CD4-positive, alpha-beta T cell treated with Interleukin-6 for 4 hours (primary cell): ENCODE data around the gene CTH.
"Not testable (repeated sequence)": the region's sequence is repeated elsewhere in the genome, so short reads cannot be mapped to it uniquely, and the experiment has no call there.

ENCODE experiments used
- DNase-seq: peaks from one replicate; pipeline ENCODE4 v3.0.0-alpha.2; 2020; ENCODE audit warnings: mixed read lengths

Gene CTH

DNA sequence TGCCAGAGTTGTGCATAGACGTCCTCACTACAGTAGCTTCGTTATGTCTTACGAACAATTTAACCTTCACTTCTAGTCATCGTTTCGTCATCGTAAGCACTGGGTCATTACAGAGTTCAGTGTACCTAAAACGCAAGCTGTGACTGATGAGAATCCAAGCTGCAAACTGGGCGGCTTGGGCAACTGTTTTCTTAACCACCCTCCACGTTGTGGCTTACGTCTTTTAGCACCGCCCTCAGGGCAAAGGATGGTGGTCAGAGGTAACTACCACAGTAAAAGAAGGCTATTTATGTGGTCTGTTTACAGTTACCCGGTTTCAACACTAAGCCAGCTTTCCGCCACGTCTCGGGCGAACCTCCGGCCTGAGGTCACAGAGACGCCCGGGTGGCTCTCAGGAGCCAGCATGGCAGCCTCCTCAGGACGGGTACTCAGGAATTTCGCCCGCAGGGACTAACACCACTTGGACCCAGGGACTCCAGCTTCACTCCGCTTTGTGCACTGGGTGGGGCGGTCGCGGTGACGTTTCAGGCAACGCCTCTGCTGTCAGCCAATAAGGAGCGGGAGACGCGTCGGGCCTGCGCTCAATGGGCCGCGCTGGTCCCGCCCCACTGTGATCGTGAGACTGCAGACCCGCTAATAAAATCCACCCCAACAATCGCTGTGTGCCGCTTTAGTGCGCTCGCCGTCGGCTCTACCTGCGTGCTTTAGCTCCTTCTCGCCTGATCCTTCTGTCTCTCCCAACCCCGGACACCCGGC lies at the start of gene CTH:
CTH (plus strand) TSS at position 665 of the 756 bp plus-strand sequence. CDS start 148 bp downstream, outside the sequence.
- DNase-seq, result peak; percentile 94

DNA sequence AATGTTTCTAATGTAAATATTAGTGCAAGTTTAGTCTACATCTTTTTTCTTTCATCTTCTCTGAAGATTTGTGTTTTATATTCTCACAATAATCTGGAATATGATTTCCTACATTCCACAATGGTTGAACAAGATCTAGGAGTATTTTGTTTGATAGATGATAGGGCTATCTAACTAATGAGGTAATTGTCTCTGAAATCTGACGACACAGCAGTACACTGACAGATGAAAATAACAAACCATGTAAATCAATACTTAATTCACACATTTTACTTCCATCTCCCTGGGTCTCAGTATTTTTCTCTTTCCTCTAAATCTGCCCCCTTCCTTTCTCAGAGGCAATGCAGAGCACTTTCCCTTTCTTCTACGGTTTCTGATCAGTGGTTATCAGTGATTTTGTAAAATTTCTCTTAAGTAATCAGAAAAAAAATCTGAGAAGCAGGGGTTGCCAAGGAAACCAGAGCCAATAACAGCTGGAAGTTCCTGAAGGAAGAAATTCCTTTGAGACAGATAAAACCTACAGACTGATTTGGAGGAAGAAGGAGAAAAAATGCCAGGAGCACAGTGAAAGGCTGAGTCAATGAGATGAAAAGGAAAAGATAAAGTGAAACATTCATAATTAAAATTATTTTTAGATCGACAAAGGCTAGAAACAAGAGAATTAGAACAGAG lies 49.2 kb upstream of the CTH start:
- no peak for DNase-seq

DNA sequence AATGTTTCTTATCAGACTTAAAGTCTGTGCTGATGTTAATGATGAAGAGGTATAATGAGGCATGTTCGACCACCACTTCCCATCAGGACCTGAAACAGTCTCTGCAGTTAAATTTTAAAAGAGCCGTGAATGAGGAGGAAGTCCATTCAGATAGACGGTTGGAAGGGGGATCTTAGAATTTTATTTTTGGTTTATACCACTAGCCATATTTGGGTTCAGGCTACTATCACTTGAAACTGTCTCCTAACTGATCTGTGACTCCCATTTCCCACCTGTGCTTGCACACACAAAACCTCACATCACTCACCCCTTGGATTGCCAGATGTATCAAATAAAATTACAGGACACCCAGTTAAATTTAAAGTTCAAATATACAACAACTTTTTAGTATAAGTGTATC lies 46.6 kb upstream of the CTH start:
- DNase-seq, result no peak

DNA sequence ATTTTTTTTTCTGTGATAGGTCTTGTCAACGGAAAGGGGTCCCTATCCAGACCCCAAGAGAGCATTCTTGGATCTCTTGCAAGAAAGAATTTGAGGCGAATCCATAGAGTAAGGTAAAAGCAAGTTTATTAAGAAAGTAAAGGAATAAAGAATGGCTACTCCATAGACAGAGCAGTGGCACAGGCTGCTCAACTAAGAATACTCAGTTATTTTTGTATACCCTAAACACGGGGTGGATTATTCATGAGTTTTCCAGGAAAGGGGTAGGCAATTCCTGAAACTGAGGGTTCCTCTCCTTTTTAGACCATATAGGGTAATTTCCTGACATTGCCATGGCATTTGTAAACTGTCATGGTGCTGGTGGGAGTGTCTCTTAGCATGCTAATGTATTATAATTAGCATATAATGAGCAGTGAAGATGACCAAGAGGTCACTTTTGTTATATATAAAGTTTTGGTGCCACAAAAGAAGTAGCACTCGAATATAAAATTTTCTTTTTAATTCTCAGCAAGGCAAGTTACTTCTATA lies 44.6 kb upstream of the CTH start:
- DNase-seq, result not testable (repeated sequence)

DNA sequence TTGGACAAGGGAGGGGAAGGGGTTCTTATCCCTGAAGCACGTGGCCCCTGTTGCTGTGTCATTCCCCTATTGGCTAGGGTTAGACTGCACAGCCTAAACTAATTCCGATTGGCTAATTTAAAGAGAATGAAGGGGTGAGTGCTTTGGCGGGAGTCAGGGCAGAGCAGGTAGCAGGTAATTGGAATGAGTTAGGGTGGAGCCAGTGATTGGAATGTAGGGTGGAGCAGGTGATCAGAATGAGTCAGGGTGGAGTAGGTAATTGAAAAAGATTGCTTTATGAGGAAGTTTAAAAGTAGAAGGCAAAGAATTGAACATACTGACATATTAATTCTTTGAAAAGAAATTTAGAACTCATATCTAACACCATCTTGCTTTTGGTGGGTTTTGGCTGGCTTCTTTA lies 44.1 kb upstream of the CTH start:
- DNase-seq, result not testable (repeated sequence)

DNA sequence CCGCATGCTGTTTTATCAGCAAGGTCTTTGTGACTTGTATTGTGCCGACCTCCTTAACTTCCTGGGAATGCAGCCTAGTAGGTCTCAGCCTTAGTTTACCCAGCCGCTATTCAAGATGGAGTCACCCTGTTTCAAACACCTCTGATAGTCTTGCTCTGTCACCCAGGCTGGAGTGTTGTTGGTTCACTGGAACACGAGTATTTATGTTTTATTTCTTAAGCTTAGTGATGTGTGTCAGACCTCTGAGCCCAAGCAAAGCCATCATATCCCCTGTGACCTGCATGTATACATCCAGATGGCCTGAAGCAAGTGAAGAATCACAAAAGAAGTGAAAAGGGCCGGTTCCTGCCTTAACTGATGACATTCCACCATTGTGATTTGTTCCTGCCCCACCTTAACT lies 43.7 kb upstream of the CTH start:
- DNase-seq, result not testable (repeated sequence)

DNA sequence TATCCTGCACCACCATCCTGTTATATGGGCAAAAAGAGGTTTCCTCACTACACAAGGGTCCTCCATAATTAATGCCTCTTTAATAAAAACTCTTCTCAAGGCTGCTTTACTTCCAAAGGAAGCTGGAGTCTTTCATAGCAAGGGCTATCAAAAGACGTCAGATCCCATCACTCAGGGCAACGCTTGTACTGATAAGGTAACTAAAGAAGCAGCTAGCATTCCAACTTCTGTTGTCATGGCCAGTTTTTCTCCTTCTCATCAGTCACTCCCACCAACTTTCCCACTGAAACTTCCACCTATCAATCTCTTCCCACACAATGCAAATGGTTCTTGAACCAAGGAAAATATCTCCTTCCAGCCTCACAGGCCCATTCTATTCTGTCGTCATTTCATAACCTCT lies 39.5 kb upstream of the CTH start:
- DNase-seq, result not testable (repeated sequence)

DNA sequence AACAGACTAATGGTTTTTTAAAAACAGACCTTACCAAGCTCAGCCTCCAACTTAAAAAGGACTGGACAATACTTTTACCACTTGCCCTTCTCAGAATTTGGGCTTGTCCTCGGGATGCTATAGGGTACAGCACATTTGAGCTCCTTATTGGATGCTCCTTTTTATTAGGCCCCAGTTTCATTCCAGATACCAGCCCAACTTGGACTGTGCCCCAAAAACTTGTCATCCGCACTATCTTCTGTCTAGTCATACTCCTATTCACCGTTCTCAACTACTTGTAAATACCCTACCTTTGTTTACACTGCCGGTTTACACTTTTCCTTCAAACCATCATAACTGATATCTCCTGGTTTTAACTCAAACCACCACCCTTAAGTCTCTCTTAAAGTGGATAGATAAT lies 38.6 kb upstream of the CTH start:
- DNase-seq, result no peak

DNA sequence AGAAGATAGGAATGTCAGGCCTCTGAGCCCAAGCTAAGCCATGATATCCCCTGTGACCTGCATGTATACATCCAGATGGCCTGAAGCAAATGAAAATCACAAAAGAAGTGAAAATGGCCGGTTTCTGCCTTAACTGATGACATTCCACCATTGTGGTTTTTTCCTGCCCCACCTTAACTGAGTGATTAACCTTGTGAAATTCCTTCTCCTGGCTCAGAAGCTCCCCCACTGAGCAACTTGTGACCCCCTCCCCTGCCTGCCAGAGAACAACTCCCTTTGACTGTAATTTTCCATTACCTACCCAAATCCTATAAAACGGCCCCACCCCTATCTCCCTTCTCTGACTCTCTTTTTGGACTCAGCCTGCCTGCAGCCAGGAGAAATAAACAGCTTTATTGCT lies 37.5 kb upstream of the CTH start:
- DNase-seq, result not testable (repeated sequence)

DNA sequence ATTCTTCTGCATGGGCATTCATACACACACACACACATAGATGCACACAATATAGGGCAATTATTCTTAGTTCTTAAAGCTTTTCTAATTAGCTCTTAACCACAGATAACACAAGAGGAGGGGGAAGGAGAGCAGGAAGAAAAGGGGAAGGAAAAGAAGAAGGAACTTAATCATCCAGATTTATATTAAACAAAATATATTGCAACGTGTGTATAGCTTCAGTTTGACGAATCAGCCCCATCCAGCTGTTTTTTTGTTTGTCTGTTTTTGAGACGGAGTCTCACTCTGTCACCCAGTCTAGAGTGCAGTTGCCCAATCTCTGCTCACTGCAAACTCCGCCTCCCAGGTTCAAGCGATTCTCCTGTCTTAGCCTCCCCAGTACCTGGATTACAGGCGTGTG lies 34.9 kb upstream of the CTH start:
- DNase-seq, result no peak

DNA sequence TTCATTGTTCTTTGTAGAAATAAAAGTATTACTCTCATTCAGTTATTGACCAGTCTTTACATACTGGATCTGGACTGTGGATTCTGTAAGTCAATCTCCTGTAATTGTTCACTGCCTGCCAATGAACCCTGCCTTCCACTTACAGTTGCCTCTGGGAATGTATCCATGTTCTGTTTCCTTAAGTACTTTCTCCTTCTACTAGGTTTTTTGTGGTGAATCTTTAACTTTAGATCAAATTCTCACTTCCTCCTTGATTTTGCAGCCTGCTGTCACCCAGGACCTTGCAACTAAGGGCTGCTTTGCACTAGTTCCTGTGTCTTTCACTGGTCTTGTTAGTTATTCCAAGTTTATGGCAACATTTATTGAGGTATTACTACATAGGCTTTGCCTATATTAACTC lies 28.4 kb upstream of the CTH start:
- DNase-seq, result no peak

DNA sequence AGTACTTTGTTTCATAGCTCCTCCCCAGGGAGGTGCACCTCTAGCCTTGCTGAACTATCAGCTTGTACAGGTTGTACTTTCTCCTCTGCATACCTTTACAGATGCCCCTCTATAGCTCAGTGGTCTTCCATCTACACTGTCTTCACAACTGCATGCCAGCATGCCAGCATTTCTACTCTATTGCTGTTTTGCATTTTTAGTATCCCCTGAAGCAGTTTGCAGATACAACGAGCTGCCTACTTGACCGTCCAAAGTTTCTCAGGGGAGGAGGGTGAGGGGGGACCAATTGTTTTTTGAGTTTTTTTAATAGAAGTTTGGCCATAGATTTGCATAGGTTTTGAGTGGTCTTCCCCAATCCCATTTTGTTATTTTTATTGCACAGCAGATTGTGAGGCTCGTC lies 27.6 kb upstream of the CTH start:
- no peak for DNase-seq

DNA sequence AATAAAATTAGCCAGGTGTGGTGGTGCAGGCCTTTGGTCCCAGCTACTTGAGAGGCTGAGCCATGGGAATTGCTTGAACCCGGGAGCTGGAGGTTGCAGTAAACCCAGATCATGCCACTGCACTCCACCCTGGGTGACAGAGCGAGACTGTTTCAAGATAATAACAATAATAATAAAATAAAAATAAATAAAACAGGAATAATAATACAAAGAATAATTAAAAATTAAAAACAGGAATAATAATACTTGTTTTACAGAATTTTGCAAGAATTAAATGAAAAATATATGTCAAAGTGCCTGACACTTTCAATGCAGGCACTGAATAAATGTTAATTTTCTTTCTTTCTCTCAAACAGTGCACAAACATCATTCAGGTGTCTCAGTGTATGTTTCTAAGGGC lies 26.5 kb upstream of the CTH start:
- no peak for DNase-seq

DNA sequence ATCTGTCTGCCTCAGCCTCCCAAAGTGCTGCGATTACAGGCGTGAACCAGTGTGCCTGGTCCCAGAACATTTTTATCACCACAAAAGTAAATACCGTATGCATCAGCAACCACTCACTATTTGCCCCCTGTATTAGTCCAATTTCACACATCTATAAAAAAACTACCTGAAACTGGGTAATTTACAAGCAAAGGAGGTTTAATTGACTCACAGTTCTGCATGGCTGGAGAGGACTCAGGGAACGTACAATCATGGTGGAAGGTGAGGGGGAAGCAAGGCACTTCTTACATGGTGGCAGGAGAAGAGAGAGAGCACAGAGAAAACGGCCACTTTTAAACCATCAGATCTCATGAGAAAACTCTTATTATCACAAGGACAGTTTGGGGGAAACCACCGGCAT lies 25.6 kb upstream of the CTH start:
- no peak for DNase-seq

DNA sequence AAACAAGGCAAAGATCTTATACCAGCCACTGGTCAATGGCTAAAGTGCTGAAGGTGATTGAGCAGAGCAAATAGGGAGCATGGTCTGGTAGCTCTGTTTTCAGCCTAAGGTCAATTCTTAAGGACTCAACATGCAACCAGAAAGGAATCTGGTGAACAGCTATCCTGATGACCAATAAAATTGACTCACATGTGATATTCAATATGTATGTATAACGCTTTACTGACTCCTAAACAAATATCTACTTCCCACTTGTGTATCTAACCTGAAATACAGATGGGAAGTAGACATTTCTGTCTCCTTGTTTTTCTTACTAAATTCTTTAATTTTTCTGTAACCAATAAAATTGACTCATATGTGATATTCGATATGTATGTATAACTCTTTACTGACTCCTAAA lies 24.9 kb upstream of the CTH start:
- no peak for DNase-seq

DNA sequence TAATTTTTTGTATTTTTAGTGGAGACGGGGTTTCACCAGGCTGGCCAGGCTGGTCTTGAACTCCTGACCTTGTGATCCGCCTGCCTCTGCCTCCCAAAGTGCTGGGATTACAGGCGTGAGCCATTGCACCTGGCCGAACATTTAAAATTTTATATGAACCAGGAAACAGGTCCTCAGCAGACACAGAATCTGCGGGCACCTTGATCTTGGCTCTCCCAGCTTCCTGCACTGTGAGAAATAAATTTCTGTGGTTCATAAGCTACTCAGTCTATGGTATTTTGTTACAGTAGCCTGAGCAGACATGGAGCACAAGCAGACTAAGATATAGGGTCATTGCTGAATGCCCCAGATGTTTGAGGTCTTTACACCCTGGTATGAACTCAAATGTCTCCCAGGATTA lies 23.6 kb upstream of the CTH start:
- no peak for DNase-seq

DNA sequence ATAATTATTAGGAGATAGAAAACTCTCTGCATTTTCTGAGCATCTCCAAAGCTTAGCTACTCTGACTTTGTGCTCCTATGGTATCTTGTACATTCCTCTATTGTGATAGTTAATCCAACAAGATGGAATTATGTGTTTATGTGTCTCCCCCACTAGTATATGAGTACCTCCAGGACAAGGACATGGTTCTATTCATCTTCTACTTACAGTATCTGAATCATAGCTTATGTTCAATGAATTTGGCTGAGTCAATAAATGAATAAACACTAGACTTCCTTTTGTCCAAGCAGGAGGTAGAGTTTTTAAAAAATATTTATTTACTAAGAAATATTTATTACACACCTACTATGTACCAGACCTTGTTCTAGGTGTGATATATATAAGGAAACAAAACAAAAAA lies 18.4 kb upstream of the CTH start:
- DNase-seq, result no peak

DNA sequence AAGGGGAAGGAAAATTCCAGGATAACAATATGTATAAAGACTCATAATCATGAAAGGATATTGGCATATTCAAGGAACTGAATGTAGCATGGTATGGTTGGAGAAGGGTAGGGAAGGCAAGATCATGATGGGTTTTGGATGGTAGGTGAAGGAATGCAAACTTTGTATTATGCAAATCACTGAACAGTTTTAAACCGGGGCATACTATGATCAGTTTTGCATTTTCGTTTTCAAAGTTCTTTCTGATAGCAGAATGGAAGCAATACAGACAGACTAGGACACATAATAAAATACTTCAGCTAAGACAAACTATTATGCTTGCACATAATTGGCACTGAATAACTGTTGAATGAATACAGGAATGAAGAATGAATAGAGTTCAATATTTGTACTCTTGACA lies 14.5 kb upstream of the CTH start:
- no peak for DNase-seq

DNA sequence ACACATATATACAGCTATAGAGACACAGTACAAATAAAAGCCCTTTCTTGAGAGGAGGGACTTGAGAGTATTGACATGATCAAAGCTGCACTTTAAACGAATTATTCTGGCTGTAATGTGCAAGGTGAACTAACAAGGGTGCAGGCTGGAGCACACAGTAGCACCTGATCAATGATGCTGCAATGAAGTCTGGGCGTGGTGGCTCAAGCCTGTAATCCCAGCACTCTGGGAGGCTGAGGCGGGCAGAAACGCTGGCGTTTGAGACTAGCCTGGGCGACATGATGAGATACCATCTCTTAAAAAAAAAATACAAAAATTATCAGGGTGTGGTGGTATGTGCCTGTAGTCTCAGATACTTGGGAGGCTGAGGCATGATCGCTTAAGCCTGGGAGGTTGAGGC lies 14.1 kb upstream of the CTH start:
- DNase-seq, result no peak

DNA sequence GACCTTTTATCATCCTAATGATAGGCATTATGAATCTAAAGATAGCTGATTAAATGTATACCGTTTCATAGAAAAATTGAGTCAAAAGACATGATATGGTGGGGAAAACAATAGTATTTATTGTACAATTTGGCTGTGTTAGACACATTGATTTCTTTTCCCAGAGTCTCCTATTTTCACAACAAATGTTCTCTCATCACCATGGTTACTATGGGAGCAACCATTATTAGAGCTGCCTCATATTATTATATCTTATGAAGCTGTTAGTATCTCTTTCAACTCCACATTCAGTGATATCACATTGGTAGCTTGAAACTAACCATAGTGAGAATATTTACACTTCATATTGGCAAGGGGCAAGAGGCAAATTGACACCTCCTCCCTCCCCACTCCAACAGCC lies 10.7 kb upstream of the CTH start:
- DNase-seq, result no peak

DNA sequence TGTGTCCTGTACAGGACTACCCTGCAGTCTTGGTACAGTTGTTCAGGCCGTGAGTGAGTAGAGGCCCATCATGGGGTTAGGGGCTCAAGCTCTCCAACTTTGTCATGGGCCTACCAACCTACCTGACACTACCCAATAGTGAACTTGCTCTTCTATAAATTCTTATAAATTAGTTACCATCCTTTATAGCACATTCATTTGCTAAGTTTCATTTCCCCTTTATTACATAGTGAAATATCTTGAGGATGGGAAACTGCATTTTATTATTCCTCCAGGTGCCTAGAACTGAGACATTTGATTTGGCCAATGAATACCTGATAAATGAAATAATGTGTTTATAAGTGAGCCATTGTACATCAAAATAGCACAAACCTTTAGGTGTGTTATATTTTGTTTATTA lies 9.1 kb upstream of the CTH start:
- no peak for DNase-seq

DNA sequence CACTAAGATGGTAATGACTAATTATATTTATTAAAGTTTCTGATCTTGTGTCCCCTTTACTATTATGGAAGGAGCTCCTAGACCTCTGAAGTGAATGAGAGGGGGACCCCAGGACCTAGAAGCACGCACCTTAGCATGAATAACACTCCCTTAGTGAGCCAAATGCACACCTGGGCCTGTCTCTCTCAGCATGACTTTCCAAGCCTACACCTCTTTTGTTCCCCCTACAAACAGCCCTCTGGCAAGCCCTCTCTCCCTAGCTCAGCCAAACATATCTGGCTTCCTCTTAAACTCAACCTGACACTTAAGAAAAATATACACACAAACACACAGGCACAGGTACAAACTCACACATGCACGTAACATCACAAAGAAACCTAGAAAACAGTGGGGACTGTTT lies 7.3 kb upstream of the CTH start:
- no peak for DNase-seq

DNA sequence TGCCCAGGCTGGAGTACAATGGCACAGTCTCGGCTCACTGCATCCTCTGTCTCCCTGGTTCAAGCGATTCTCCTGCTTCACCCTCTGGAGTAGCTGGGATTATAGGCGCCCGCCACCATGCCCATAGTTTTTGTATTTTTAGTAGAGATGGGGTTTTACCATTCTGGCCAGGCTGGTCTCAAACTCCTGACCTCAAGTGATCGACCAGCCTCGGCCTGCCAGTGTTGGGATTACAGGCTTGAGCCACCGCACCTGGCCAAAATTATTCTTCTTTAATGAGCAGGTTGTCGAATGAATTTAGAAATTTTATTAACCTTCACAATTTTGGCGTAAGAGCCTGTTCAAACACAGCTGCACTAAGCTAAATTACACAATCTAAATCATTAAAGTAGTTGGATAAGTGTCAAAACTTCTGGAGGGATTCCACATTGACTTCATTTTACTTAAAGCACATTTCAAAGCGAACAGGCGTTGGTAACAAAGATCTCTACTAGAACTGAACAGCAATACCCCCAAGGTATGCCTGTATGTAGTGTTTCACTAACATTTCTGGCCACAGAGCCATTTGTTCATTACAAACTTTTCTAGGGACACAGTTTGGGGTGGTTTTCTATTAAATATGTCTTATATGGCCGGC lies 5.2 kb upstream of the CTH start:
- no peak for DNase-seq

DNA sequence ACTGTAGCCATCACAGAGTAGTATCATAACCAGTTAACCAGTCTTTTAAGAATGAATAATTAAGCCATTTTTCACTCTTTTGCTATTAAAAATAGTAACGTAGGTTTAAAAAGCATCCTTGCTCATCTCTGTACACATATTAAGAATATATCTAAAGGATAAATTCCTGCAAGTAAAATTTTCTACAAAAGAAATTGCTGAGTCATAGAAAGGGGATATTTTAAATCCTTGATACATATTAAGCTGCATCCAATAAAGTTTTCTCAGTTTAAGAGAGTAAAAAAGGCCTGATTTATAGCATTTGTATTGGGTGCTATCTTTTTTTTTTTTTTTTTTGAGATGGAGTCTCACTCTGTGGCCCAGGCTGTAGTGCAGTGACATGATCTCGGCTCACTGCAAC lies 1.9 kb upstream of the CTH start:
- DNase-seq, result no peak
